GM15510 (cell line): ENCODE measurements around the gene MRPL34.

Experiments
- POLR2A ChIP-seq: IDR thresholded peaks from 3 replicates; pipeline ENCODE4 v1.6.1; 2011; ENCODE audit warnings: borderline replicate concordance; ENCODE audit not compliant: insufficient read length; ENCODE audit errors: extremely low read depth

MRPL34 gene

GRCh38 chr19:17314007-17314593 is 8.4 kb downstream of the MRPL34 start:
- no peak for TF ChIP-seq POLR2A

- no peak for TF ChIP-seq POLR2A
Observed at GRCh38 chr19:17318966-17319365, 13.3 kb downstream of the MRPL34 start.

- TF ChIP-seq POLR2A = no peak
Observed at GRCh38 chr19:17319473-17320238, 14.0 kb downstream of the MRPL34 start.

- TF ChIP-seq POLR2A = no peak
Observed at GRCh38 chr19:17320435-17320834, 14.8 kb downstream of the MRPL34 start.

- TF ChIP-seq POLR2A = no peak
Observed at GRCh38 chr19:17321655-17322489, 16.2 kb downstream of the MRPL34 start.

GRCh38 chr19:17322854-17323253 is 17.2 kb downstream of the MRPL34 start:
- TF ChIP-seq POLR2A = no peak

- TF ChIP-seq POLR2A = no peak
Observed at GRCh38 chr19:17323300-17323963, 17.8 kb downstream of the MRPL34 start.

GRCh38 chr19:17323964-17324332 is 18.3 kb downstream of the MRPL34 start:
- TF ChIP-seq POLR2A = no peak

GRCh38 chr19:17324357-17325114 is 18.9 kb downstream of the MRPL34 start:
- TF ChIP-seq POLR2A = no peak

GRCh38 chr19:17325133-17325532 is 19.5 kb downstream of the MRPL34 start:
- TF ChIP-seq POLR2A = no peak

GRCh38 chr19:17325881-17326594 is 20.4 kb downstream of the MRPL34 start:
- TF ChIP-seq POLR2A = no peak

- TF ChIP-seq POLR2A = no peak
Observed at GRCh38 chr19:17326595-17326966, 20.9 kb downstream of the MRPL34 start.

GRCh38 chr19:17327068-17327653 is 21.5 kb downstream of the MRPL34 start:
- no peak for TF ChIP-seq POLR2A
